Amniotic stem cell (primary cell): ENCODE data around the gene HCST.

Source experiments
- DNase-seq: peaks from one replicate; lab custom pipeline; 2025; lab: John Stamatoyannopoulos, UW

The HCST gene

DNA sequence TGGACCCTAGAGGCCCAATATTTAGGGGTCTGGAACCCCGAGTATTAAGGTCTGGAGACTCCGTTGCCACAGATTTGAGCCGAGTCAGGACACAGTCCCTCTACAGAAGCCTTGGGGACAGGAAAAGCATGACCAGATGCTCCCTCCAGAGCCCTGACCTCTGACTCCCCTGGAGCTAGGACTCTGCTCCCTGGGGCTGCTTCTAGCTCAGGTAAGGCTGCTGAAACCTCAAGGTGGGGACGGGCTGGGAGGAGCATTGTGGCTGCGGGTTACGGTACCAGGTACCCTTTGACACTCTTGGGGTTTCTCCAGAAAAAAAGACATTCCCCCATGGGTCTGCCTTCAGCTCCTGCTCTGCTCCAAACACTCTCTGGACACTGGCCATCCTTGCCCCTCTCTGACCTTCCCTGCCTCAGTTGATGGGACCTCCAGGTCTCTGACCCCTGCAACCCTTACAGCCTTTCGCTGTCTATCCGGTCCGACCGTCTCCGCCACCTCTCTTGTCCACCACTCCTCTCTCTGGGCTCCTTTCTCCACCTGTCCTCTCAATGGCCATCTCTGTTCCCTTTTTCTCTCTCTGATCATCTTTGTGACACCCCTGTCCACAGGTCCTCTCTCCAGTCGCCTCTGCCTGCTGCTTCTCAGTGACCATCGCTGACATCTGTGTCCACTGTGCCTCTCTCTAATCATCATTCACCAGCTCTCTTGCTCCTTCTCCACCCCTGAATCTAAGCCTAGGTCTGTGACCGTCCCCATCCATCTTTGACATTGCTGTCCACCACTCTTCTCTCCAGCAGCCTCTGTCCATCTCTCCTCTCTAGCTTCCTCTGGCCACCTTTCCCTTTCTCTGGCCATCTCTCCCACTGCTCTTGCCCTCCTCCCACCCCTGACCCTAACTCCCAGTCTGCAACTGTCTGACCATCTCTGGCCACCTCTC is 35.3 kb downstream of the HCST start:
- DNase-seq: no peak

DNA sequence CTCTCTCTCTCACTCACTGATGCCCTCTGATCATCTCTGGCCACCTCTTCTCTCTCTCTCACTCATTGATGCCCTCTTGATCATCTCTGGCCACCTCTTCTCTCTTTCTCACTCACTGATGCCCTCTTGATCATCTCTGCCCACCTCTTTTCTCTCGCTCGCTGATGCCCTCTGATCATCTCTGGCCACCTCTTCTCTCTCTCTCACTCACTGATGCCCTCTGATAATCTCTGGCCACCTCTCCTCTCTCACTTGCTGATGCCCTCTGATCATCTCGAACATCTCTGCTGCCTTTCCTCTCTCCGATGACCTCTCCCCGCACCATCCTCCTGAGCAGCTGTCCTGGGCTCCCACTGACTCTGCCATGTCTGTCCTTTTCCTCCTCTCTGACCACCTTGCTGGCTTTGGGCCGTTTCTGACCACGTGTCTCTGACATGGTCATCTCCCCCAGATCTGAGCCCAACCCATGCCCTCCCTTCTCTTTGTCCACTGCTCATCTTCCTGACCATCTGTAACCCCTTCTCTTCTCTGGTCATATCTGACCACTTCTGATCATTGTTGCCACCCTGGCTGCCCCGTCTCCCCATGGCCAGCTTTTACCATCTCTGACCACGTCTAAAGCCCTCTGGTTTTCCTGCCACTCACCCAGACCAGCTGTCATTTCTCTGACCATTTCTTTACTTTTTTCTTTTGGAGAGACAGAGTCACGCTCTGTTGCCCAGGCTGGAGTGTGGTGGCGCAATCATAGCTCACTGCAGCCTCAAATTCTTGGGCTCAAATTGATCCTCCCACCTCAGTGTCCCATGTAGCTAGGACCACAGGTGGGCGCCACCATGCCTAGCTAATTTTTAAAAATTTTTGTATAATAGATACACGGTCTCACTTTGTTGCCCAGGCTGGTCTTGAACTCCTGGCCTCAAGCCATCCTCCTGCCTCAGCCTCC is 36.2 kb downstream of the HCST start:
- DNase-seq: no peak

DNA sequence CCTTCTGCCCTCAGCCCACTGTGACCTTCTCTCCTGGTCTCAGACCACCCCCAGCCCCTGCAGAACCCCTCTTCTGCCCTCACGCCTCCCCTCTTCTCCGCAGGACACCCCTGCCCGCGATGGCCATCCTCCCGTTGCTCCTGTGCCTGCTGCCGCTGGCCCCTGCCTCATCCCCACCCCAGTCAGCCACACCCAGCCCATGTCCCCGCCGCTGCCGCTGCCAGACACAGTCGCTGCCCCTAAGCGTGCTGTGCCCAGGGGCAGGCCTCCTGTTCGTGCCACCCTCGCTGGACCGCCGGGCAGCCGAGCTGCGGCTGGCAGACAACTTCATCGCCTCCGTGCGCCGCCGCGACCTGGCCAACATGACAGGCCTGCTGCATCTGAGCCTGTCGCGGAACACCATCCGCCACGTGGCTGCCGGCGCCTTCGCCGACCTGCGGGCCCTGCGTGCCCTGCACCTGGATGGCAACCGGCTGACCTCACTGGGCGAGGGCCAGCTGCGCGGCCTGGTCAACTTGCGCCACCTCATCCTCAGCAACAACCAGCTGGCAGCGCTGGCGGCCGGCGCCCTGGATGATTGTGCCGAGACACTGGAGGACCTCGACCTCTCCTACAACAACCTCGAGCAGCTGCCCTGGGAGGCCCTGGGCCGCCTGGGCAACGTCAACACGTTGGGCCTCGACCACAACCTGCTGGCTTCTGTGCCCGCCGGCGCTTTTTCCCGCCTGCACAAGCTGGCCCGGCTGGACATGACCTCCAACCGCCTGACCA is 37.2 kb downstream of the HCST start:
- DNase-seq: no peak

- no peak for DNase-seq
These were observed 37.9 kb downstream of the HCST start for GRCh38 chr19:35940078-35940775.

- no peak for DNase-seq
These were observed 38.5 kb downstream of the HCST start for GRCh38 chr19:35940839-35941238.

DNA sequence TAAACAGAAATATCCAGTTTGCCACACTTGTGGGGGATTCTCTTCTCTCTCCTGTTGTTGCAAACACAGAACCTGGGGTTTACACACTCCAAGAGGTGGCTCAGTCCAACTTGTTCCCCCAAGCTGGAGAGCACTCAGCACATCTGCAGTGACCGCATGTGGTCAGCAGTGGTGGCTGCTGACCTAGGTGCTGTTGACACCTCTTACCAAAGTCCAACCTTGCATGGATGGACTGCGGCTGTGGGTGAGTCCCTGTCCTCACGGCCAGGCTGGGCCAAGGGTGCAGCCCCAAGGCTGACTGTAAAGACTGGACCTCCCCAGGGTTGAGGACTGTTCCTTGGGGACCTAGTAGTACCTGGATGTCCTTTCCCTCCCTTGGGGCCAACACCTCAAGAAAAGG is 39.9 kb downstream of the HCST start:
- DNase-seq: no peak

GRCh38 chr19:35943321-35944301 is 41.3 kb downstream of the HCST start:
- DNase-seq: no peak

DNA sequence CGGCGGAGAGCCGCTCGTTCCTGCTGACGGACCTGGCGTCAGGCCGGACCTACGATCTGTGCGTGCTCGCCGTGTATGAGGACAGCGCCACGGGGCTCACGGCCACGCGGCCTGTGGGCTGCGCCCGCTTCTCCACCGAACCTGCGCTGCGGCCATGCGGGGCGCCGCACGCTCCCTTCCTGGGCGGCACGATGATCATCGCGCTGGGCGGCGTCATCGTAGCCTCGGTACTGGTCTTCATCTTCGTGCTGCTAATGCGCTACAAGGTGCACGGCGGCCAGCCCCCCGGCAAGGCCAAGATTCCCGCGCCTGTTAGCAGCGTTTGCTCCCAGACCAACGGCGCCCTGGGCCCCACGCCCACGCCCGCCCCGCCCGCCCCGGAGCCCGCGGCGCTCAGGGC is 42.2 kb downstream of the HCST start:
- no peak for DNase-seq

- no peak for DNase-seq
These were observed 42.9 kb downstream of the HCST start for GRCh38 chr19:35945121-35945790.

- DNase-seq: no peak
These were observed 43.9 kb downstream of the HCST start for GRCh38 chr19:35946203-35946602.

DNA sequence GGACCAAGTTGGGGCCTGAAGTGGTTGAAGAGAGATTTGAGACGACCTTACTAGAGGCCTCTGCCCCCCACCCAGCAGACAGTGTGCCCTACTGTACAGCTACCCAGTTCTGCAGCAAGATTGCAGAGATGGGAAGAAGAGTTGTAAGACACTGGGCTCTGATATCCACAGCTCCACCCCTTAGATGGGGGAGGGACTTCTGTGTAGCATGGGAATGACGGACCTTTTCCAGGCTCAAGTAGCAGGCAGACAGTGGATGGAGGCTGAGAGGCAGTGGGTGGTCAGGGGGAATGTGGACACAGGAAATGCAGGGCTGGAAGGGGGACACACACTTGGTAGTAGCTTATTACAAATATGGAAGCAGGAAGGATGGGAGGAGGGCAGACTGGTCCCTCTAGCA is 46.8 kb downstream of the HCST start:
- DNase-seq: no peak
